T-helper 1 cell treated with Interleukin-12 subunit alpha and Interleukin-12 subunit beta and Interleukin-4 antibody, amounts not matched to agents 30 μg/mL and 1 μg/mL, for 36 hours (primary cell): Measurements from ENCODE around the gene IFI27L1.
A peak's percentile ranks its signal among the peaks of the same experiment; 100 is the strongest.

Experiments used
- H3K27ac Mint-ChIP-seq: one replicate; pipeline ENCODE4 v1.8.0; 2021; ENCODE audit warnings: mild to moderate bottlenecking, mixed read lengths
- H3K27me3 Mint-ChIP-seq: one replicate; pipeline ENCODE4 v1.8.0; 2021; ENCODE audit warnings: low read depth, mixed read lengths
- H3K36me3 Mint-ChIP-seq: one replicate; pipeline ENCODE4 v1.8.0; 2021; ENCODE audit warnings: low read depth, mixed read lengths
- H3K4me1 Mint-ChIP-seq: one replicate; pipeline ENCODE4 v1.8.0; 2021; ENCODE audit warnings: low read depth, mixed read lengths
- H3K4me3 Mint-ChIP-seq: one replicate; pipeline ENCODE4 v1.8.0; 2021; ENCODE audit warnings: mild to moderate bottlenecking, moderate library complexity, mixed read lengths
- H3K9me3 Mint-ChIP-seq: one replicate; pipeline ENCODE4 v1.8.0; 2021; ENCODE audit warnings: mixed read lengths

Gene IFI27L1

DNA sequence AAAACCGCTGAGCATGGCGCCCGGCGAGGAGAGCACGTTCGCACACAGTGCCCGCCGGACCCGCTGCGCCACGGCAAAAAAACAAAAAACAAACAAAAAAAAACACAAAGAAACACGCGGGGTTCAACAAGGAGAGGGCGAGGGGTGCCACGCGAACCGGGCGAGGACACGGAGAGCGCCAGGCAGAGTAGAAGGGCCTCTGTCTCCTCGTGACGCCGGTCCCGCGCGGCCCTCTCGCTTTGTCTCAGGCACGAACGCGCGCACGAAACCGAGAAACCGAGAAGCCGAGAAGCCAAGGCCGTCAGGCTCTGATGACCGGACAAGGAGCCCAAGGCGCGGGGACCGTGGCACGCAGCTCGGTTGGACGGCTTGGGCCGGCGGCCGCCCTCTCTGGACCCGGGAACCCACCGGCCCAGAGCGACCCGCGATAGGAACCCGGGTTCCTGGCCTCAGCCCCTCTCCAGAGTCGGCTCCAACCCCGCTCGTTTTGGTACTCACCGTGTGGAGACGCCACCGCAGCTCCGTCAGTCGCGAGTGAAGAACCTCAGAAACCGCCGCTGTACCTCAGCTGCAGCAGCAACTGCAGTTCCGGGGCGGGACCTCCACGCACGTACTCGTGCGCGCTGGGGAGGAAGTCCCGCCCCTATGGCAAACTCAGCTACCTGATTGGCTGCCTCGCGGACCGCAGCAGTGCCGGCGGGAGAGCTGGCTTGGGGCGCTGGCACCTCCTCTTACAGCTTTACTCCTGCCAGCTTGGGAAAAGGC lies at the start of gene IFI27L1, which contains the start of gene DDX24:
Gene IFI27L1, plus strand, starts transcription at position 690 of the 765 bp plus-strand sequence. CDS start 15,628 bp downstream, outside the sequence.
Gene DDX24, minus strand, starts transcription at position 582 of the 765 bp plus-strand sequence. CDS start 1,460 bp downstream, outside the sequence.
- peaks cover 32% of the 10 kb centered on the region for H3K36me3 Mint-ChIP-seq
- peaks cover 41% of the 10 kb centered on the region for H3K4me1 Mint-ChIP-seq
- peak within 1 kb of the TSS; percentile 100 for H3K27ac Mint-ChIP-seq
- H3K4me3 Mint-ChIP-seq = peak within 1 kb of the TSS; percentile 100
- no peaks in the 10 kb centered on the region for H3K9me3 Mint-ChIP-seq
- H3K27me3 Mint-ChIP-seq = no peaks in the 10 kb centered on the region

DNA sequence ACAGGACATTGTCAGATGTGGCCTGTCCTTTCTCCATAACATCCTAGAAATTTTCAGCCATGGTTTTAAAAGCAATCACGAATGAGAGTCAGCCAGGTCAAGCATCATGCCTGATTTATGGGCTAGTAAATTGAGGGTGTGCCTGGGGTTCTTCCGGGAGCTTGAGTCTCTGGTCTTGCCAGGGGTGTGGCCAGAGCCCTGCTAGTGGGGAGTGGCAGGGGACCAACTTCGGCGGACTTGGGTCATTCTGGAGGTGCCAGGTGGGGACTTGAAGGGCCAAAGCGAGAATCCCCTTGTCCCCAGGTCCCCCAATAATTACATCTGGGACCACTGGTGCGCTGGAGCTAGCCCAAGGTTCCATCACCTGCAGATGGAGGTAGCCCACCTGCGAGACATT lies 49.2 kb upstream of the IFI27L1 start:
- no peaks in the 10 kb centered on the region for H3K9me3 Mint-ChIP-seq
- H3K27ac Mint-ChIP-seq = no peak overlapping the region
- H3K4me3 Mint-ChIP-seq = no peak overlapping the region
- no peaks in the 10 kb centered on the region for H3K27me3 Mint-ChIP-seq
- peaks cover 18% of the 10 kb centered on the region for H3K4me1 Mint-ChIP-seq
- no peaks in the 10 kb centered on the region for H3K36me3 Mint-ChIP-seq

- Mint-ChIP-seq H3K4me1 (peaks cover 6% of the 10 kb centered on the region), H3K27ac (no peak overlapping the region), H3K9me3 (no peaks in the 10 kb centered on the region)
Measured at GRCh38 chr14:94034886-94035285, 46.2 kb upstream of the IFI27L1 start.

GRCh38 chr14:94036313-94037167 lies 44.6 kb upstream of the IFI27L1 start:
- peaks cover 6% of the 10 kb centered on the region for H3K4me1 Mint-ChIP-seq
- no peaks in the 10 kb centered on the region for H3K9me3 Mint-ChIP-seq
- no peak overlapping the region for H3K4me3 Mint-ChIP-seq
- no peaks in the 10 kb centered on the region for H3K36me3 Mint-ChIP-seq
- H3K27me3 Mint-ChIP-seq = no peaks in the 10 kb centered on the region
- no peak overlapping the region for H3K27ac Mint-ChIP-seq

More at GRCh38 chr14:94034886-94035285, 46.2 kb upstream of the IFI27L1 start:
- Mint-ChIP-seq H3K27me3 (no peaks in the 10 kb centered on the region), H3K36me3 (no peaks in the 10 kb centered on the region), H3K4me3 (no peak overlapping the region)

DNA sequence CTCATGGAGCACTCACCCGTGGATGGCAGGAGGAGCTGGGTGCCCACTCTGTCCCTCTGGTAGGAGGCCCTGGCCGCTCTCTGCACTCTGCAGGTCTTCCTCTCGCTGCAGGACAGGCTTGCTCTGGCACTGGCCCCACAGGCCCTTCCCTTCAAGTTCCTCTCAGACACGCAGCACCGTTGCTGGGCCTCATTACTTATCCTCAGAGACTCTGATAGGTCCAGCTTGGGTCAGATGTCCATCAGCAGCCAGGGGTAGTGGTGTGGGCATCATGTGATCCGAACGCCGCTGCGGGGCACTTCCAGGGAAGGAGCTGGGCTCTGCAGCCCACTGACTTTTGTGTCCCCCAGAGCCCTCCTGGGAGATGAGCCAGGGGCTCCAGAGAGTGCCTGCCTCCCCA lies 43.2 kb upstream of the IFI27L1 start:
- no peaks in the 10 kb centered on the region for H3K27me3 Mint-ChIP-seq
- H3K4me3 Mint-ChIP-seq = no peak overlapping the region
- H3K36me3 Mint-ChIP-seq = no peaks in the 10 kb centered on the region

GRCh38 chr14:94038510-94038909 lies 42.6 kb upstream of the IFI27L1 start:
- Mint-ChIP-seq H3K27me3 (no peaks in the 10 kb centered on the region), H3K9me3 (no peaks in the 10 kb centered on the region), H3K36me3 (peaks cover under 1% of the 10 kb centered on the region), H3K4me1 (peaks cover 6% of the 10 kb centered on the region), H3K4me3 (no peak overlapping the region), H3K27ac (no peak overlapping the region)

More for the DNA sequence above, 43.2 kb upstream of the IFI27L1 start:
- H3K27ac Mint-ChIP-seq = no peak overlapping the region
- no peaks in the 10 kb centered on the region for H3K9me3 Mint-ChIP-seq
- H3K4me1 Mint-ChIP-seq = peaks cover 6% of the 10 kb centered on the region

DNA sequence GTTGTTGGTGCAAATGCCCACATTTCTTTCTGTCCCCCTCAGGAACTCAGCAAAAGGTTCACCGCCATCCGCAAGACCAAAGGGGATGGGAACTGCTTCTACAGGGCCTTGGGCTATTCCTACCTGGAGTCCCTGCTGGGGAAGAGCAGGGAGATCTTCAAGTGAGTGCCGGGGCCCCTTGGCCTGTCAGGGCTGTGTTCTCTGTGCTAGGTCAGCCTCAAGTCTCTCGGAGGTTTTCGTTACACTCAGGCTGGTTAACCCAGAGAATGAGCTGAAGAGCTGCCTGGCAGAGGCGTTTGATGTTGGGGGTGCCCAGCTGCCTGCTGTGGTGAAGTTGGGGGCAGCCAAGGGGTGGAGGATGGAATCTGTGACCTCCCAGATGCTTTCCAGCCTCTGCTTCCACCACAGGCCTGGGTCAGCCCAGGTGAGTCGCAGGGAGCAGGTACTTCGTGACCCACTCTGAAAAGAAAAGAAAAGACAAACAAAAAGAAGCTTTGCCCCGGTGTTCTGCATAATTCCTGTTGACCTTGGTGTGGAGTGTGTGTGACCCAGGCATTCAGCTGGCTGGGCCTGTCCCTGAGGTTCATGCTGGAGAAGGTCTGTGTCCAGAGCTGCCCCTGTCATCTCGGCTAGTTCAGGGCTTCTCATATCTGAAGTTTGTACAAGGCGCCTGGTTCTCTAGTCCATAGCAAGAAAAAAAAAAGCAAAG lies 42.0 kb upstream of the IFI27L1 start:
- no peaks in the 10 kb centered on the region for H3K9me3 Mint-ChIP-seq
- no peak overlapping the region for H3K4me3 Mint-ChIP-seq
- H3K36me3 Mint-ChIP-seq = peaks cover 2% of the 10 kb centered on the region
- H3K27me3 Mint-ChIP-seq = no peaks in the 10 kb centered on the region
- H3K27ac Mint-ChIP-seq = no peak overlapping the region
- peaks cover 6% of the 10 kb centered on the region for H3K4me1 Mint-ChIP-seq

- H3K36me3 Mint-ChIP-seq = peaks cover 2% of the 10 kb centered on the region
- no peaks in the 10 kb centered on the region for H3K27me3 Mint-ChIP-seq
- H3K4me3 Mint-ChIP-seq = no peak overlapping the region
- peaks cover 6% of the 10 kb centered on the region for H3K4me1 Mint-ChIP-seq
- H3K27ac Mint-ChIP-seq = no peak overlapping the region
- H3K9me3 Mint-ChIP-seq = no peaks in the 10 kb centered on the region
Measured at GRCh38 chr14:94040247-94040646, 40.9 kb upstream of the IFI27L1 start.

GRCh38 chr14:94040796-94041195 lies 40.3 kb upstream of the IFI27L1 start:
- H3K27ac Mint-ChIP-seq = no peak overlapping the region
- peaks cover 5% of the 10 kb centered on the region for H3K36me3 Mint-ChIP-seq
- no peaks in the 10 kb centered on the region for H3K27me3 Mint-ChIP-seq

DNA sequence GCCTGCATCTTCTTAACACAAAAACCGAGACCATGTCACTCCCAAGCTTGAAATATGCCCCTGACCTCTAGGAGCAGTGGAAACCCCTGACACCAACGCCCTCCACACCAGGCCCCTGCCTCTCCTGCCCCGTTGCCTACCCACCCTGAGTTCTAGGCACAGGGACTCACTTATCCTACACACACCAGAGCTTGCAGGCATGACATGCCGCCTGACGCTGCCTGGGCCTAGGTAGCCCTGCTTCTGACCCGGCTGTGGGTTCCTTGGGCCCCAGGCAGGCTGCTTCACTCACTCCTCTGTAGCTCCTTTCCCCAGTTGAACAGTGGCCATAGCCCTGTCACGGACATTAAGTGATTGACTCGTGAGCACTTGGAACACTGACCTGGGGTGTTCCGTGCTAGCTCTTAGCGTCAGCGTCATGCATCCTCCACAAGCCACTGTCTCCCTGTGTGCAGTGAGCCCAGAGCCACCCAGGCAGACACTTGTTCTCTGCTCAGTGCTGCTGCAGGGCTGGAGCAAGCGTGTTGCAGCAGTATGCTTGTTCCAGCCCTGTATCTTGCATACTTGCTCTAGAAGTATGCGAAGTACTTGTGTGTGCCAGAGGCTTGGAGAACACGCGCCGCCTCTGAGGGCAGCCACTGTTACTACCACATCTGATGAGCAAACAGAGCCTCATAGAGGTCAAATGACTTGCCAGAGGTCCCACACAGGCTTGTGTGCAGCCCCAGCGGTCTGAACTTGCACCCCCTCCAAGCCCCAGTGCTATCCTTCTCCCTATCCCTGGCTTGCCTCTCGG lies 39.4 kb upstream of the IFI27L1 start:
- Mint-ChIP-seq H3K9me3 (no peaks in the 10 kb centered on the region), H3K36me3 (peaks cover 5% of the 10 kb centered on the region), H3K27ac (peak overlapping the region; percentile 41), H3K4me3 (no peak overlapping the region), H3K4me1 (peaks cover 1% of the 10 kb centered on the region), H3K27me3 (no peaks in the 10 kb centered on the region)

More at GRCh38 chr14:94040796-94041195, 40.3 kb upstream of the IFI27L1 start:
- Mint-ChIP-seq H3K4me3 (no peak overlapping the region), H3K4me1 (peaks cover 6% of the 10 kb centered on the region), H3K9me3 (no peaks in the 10 kb centered on the region)

DNA sequence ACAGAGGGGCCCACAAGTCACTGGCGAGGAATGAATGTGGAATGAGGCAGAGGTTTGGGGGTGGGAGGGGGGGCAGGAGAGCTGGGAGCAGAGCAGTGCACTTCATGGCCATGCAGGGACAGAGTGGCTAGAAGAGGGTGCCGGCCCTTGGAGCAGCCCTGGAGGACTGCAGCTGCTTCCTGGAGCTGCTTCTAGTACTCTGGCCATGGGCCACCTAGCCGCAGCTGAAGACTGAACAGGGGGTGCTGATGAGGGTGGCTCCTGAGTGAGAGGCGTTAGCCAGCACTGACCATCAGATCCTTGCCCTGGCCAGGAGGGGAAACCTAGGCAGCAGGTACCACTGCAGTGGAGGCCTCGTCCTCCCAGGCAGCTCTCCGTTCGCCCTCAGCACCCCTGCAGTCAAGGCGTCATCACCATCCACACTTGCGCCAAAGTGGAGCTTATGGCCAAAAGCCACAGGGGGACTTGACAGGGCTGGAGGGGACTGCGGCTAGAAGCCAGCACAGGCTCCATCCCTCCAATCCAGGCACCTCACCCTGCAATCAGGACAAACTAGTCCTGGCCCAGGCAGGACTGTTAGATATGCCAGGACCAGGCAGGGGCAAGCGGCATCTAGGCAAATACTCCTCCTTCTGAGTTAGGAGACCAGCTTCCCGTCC lies 38.5 kb upstream of the IFI27L1 start:
- Mint-ChIP-seq H3K27me3 (no peaks in the 10 kb centered on the region), H3K4me3 (no peak overlapping the region), H3K36me3 (peaks cover 5% of the 10 kb centered on the region), H3K4me1 (no peaks in the 10 kb centered on the region), H3K9me3 (no peaks in the 10 kb centered on the region), H3K27ac (peak overlapping the region; percentile 41)

GRCh38 chr14:94043111-94043755 lies 37.9 kb upstream of the IFI27L1 start:
- Mint-ChIP-seq H3K27ac (no peak overlapping the region), H3K9me3 (no peaks in the 10 kb centered on the region), H3K27me3 (no peaks in the 10 kb centered on the region), H3K4me1 (no peaks in the 10 kb centered on the region), H3K36me3 (peaks cover 11% of the 10 kb centered on the region), H3K4me3 (no peak overlapping the region)
